NB4 (cell line): Measurements from ENCODE around the gene NUP50.
A peak's percentile ranks its signal among the peaks of the same experiment; 100 is the strongest.

Experiments
- DNase-seq: peaks from one replicate; pipeline ENCODE4 v3.0.0; 2010; ENCODE audit warnings: low read depth
- H3K4me3 ChIP-seq: one replicate; pipeline ENCODE4 v1.5.1; 2011; ENCODE audit warnings: mild to moderate bottlenecking, low read depth, low read length, moderate library complexity
- MYC ChIP-seq: IDR thresholded peaks from 2 replicates; pipeline ENCODE4 v1.6.1; 2011; ENCODE audit warnings: low read depth, low read length
- POLR2A ChIP-seq: IDR thresholded peaks from 2 replicates; pipeline ENCODE4 v1.6.1; 2011; ENCODE audit warnings: mild to moderate bottlenecking; ENCODE audit not compliant: insufficient read length; ENCODE audit errors: extremely low read depth
- TF ChIP-seq, protein P1 (sequence below): IDR thresholded peaks from one replicate; pipeline ENCODE4 v1.5.1; 2012; ENCODE audit warnings: low read depth, low read length
- TF ChIP-seq, protein P2 (sequence below): IDR thresholded peaks from 2 replicates; pipeline ENCODE4 v1.6.1; 2011; ENCODE audit warnings: low read depth, low read length

NUP50 gene

DNA sequence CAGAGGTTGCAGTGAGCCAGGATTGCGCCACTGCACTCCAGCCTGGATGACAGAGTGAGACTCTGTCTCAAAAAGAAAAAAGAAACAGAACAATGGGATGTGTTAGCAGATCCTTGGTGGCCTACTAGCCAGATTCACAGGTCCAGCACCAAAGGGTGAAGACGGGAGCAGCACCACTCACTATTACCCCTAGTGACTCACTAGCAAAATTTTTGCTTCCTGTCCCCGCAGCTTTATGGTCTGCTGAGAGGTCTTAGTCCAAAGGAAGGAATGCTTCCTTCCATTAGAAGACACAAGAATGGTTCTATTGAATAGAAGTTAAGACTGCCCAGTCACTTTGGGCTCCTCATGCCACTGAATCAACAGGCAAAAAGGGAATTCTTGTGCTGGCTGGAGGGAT, 35.9 kb upstream of the NUP50 start:
- TF ChIP-seq MYC: no peak
- TF ChIP-seq, protein P1, sequence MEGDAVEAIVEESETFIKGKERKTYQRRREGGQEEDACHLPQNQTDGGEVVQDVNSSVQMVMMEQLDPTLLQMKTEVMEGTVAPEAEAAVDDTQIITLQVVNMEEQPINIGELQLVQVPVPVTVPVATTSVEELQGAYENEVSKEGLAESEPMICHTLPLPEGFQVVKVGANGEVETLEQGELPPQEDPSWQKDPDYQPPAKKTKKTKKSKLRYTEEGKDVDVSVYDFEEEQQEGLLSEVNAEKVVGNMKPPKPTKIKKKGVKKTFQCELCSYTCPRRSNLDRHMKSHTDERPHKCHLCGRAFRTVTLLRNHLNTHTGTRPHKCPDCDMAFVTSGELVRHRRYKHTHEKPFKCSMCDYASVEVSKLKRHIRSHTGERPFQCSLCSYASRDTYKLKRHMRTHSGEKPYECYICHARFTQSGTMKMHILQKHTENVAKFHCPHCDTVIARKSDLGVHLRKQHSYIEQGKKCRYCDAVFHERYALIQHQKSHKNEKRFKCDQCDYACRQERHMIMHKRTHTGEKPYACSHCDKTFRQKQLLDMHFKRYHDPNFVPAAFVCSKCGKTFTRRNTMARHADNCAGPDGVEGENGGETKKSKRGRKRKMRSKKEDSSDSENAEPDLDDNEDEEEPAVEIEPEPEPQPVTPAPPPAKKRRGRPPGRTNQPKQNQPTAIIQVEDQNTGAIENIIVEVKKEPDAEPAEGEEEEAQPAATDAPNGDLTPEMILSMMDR: no peak
- TF ChIP-seq, protein P2, sequence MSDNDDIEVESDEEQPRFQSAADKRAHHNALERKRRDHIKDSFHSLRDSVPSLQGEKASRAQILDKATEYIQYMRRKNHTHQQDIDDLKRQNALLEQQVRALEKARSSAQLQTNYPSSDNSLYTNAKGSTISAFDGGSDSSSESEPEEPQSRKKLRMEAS: no peak
- no peak for TF ChIP-seq POLR2A
- no peak for DNase-seq
- H3K4me3 ChIP-seq: no peak overlapping the region

GRCh38 chr22:45129703-45130524, 33.8 kb upstream of the NUP50 start:
- TF ChIP-seq, protein P2: no peak
- TF ChIP-seq POLR2A (no peak), MYC (no peak)
- TF ChIP-seq, protein P1: no peak
- no peak for DNase-seq
- no peak overlapping the region for H3K4me3 ChIP-seq

DNA sequence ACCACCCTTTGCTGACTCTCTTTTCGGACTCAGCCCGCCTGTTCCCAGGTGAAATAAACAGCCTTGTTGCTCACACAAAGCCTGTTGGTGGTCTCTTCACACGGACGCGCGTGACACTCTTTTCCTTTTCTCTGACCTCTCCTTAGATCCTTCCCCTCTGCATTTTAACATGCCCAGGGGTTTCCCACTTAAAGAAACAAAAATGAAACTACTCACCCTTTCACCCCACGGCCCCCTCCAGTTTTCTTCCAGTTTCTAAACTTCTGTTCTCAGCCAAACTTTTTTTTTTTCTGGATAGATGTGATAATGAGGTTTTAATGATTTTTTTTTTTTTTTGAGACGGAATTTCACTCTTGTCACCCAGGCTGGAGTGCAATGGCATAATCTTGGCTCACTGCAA, 32.8 kb upstream of the NUP50 start:
- TF ChIP-seq POLR2A: no peak
- TF ChIP-seq, protein P2: no peak
- TF ChIP-seq, protein P1: no peak
- TF ChIP-seq MYC: no peak
- no peak for DNase-seq
- no peak overlapping the region for H3K4me3 ChIP-seq

GRCh38 chr22:45131749-45132148, 32.0 kb upstream of the NUP50 start:
- no peak overlapping the region for H3K4me3 ChIP-seq
- TF ChIP-seq, protein P2: peak; percentile 87
- TF ChIP-seq POLR2A (no peak), MYC (peak; percentile 82)
- DNase-seq: peak; percentile 85

- no peak for DNase-seq
- no peak for TF ChIP-seq MYC
- TF ChIP-seq, protein P2: no peak
- H3K4me3 ChIP-seq: no peak overlapping the region
Measured at GRCh38 chr22:45134313-45134712, 29.4 kb upstream of the NUP50 start.

DNA sequence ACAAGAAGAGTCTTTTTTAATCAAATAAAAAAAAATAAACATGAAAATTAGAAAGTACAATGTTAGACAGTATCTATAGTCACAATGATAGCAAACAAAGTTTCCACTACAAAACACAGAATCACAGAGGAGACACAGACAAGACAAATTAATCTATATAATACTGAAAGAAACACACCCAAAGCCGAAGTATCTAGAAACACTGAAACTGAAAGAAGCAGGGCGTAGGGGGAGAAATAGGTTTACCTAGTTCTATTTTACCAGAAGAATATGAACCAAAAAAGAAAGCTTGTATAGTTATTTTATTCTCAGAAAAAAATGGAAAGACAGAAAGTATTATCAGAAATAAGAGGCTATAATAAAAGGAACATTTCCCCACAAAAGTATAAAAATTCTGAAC, 27.1 kb upstream of the NUP50 start:
- no peak for DNase-seq
- TF ChIP-seq, protein P1: no peak
- TF ChIP-seq, protein P2: no peak
- TF ChIP-seq MYC (no peak), POLR2A (no peak)
- no peak overlapping the region for H3K4me3 ChIP-seq
